ENCODE measurements around the gene VAMP5. TPM values are rescaled to one million over a fixed set of nuclear protein-coding genes. Genes with fewer than 3 reads are reported as not detected.

The VAMP5 gene
- total RNA-seq, 1 experiment from 2014 or later: 1.9 TPM

GRCh38 chr2:85557130-85557529, 27.1 kb upstream of the VAMP5 start:
- H3K36me3 ChIP-seq (ENCODE audit: control insufficient read depth in 1 of 2, insufficient read depth in 2 of 2, low read length in 2 of 2): peaks cover 21 to 26% of the 10 kb centered on the region in 2 experiments; a peak in 3 of 4 replicates
- H3K9me3 ChIP-seq (ENCODE audit: control insufficient read depth in 1 of 2, insufficient read depth in 1 of 2, low read depth in 1 of 2, low read length in 2 of 2): no peaks in the 10 kb centered on the region
- no peaks in the 10 kb centered on the region for H3K9me2 ChIP-seq (ENCODE audit: insufficient read depth)
- intact Hi-C loops (cut with micrococcal nuclease): loop anchor here (10.0 kb wide), 1 partner anchor 232 kb away; the partner anchor contains the start of gene TGOLN2
- ChIA-PET POLR2A (interaction anchor here (0.9 to 1.2 kb wide), 4 partner anchors 10 to 140 kb away, joined by 3 to 4 read pairs (median 4); partner anchors contain the start of gene USP39), RAD21 (ENCODE audit: low non-redundant PET in 1 of 2, low total read pairs in 2 of 2, uncharacterized antibody in 2 of 2, unreplicated experiment in 2 of 2) (no interaction called here), CTCF (interaction anchor here (1.0 to 1.1 kb wide), 2 partner anchors 13 to 561 kb away, joined by 3 to 4 read pairs; no protein-coding TSS in a partner anchor)
- DNase-seq (ENCODE audit: low read depth, low spot score) (no peak), ATAC-seq (no peak)
- no peak overlapping the region for H3K27ac ChIP-seq (ENCODE audit: low read depth, low read length)
- no peak overlapping the region for H3K4me2 ChIP-seq (ENCODE audit: low read length)
- H3K4me3 ChIP-seq (replicated peaks in 1 of 2; ENCODE audit: low read depth in 1 of 2, low read length in 2 of 2): no peak overlapping the region
- H4K20me1 ChIP-seq (ENCODE audit: insufficient read depth): no peaks in the 10 kb centered on the region; the same call in 1 of the 2 replicates
- H3K9ac ChIP-seq (ENCODE audit: low read length): no peak overlapping the region
- peaks cover 0 to 12% of the 10 kb centered on the region in 2 experiments; a peak in 3 of 4 replicates for H3K4me1 ChIP-seq (ENCODE audit: control insufficient read depth in 1 of 2, insufficient read depth in 2 of 2, low read length in 2 of 2)
- no TSS peak for BruUV-seq (replicated peaks)
- peaks cover 32% of the 10 kb centered on the region for H3K79me2 ChIP-seq (ENCODE audit: insufficient read depth, low read length)
- TF ChIP-seq SIN3A (IDR thresholded peaks at IDR 0.05; ENCODE audit: low read depth) (no peak), EZH2 (IDR thresholded peaks at IDR 0.05) (no peak), POLR2A (IDR thresholded peaks at IDR 0.05; ENCODE audit: borderline replicate concordance, extremely low read depth, insufficient read depth, insufficient read length) (no peak), RAD21 (IDR thresholded peaks at IDR 0.05; ENCODE audit: low read depth) (no peak), ZNF274 (IDR thresholded peaks at IDR 0.05; ENCODE audit: low read depth, low read length) (no peak), EGR1 (IDR thresholded peaks at IDR 0.05; ENCODE audit: low read depth) (no peak), ELF1 (IDR thresholded peaks at IDR 0.05; ENCODE audit: borderline replicate concordance, low read depth) (no peak), YY1 (IDR thresholded peaks at IDR 0.05; ENCODE audit: extremely low read depth, insufficient replicate concordance, low read depth, low read length) (no peak), ZBTB33 (IDR thresholded peaks at IDR 0.05; ENCODE audit: extremely low read depth, insufficient replicate concordance, low read length) (no peak), SRF (IDR thresholded peaks at IDR 0.05; ENCODE audit: low read depth) (no peak), CTCF (IDR thresholded peaks at IDR 0.05 in 2 of 3, conservative IDR thresholded peaks at IDR 0.05 in 1 of 3; ENCODE audit: borderline replicate concordance in 1 of 3, insufficient read depth in 1 of 3, low read depth in 2 of 3, low read length in 2 of 3) (no peak)
- TF ChIP-seq, protein P1, sequence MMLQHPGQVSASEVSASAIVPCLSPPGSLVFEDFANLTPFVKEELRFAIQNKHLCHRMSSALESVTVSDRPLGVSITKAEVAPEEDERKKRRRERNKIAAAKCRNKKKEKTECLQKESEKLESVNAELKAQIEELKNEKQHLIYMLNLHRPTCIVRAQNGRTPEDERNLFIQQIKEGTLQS (IDR thresholded peaks at IDR 0.05): no peak
- TF ChIP-seq, protein P2, sequence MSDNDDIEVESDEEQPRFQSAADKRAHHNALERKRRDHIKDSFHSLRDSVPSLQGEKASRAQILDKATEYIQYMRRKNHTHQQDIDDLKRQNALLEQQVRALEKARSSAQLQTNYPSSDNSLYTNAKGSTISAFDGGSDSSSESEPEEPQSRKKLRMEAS (IDR thresholded peaks at IDR 0.05): no peak
- no peak overlapping the region for H2AFZ ChIP-seq (ENCODE audit: low read depth, low read length, poor library complexity, severe bottlenecking)
- no peaks in the 10 kb centered on the region for H3K27me3 ChIP-seq (ENCODE audit: insufficient read depth, low read length)

Data from HCT116 (cell line).